WTC11 (cell line): ENCODE data around the gene TMEM98.

Experiments used
- SMAD3 ChIP-seq: sonication (generic); formaldehyde crosslinking; IDR thresholded peaks from 2 replicates; pipeline ENCODE4 v1.8.0; 2022; ENCODE audit warnings: missing genetic modification reagents, mild to moderate bottlenecking, borderline replicate concordance
- TEAD1 ChIP-seq: sonication (generic); formaldehyde crosslinking; IDR thresholded peaks from 2 replicates; pipeline ENCODE4 v1.8.0; 2022; ENCODE audit warnings: mild to moderate bottlenecking, missing genetic modification reagents

DNA sequence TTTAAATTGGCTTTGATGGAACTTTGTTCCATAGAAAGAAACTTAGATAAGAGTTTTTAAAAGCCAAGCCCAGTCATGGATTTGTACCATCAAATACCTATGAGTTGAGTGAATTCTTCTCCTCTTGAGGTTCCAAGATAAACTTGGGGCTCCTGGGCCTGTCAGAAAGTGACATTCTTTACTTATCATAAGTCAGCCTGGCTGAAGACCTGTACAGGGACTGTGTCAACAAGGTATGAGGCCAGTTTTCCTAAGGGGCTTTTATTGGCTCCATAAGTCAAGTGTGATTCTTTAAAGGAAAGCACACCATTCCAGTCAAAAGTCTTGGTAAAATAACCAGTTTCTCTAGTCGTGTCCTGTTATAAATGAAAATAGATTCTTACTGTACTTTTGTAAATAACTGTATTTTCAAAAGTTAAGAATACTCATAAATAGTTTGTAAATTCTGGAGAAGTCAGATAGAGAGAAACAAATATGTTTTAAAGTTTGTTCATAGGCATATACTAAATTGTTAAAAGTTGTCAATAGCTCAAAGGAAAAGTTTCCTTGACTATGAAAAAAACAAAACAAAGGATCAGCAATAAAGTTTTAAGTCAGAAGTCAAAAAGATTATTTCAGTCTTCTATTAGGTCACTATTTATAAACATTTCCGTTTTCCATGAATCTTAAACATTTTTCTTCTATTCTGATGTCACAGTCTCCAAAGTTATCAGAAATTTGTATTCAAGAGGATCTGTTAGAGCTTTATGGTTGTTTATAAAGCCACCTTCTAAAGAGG is 28.5 kb upstream of the TMEM98 start:
- TF ChIP-seq SMAD3 (no peak), TEAD1 (CRISPR knock-in tag) (no peak)
